Neuronal stem cell (in vitro differentiated cells): Measurements from ENCODE around the gene KLF7.

Experiments used
- DNase-seq: peaks from one replicate; pipeline ENCODE4 v3.0.0-alpha.2; 2013; ENCODE audit warnings: low spot score
- H2AFZ ChIP-seq: one replicate; pipeline ENCODE4 v1.6.1; 2013; ENCODE audit warnings: mild to moderate bottlenecking, low read length, inconsistent platforms
- H2AK5ac ChIP-seq: 2 replicates; pipeline ENCODE4 v1.6.1; 2013; ENCODE audit warnings: low read depth, mild to moderate bottlenecking, inconsistent platforms, low read length, moderate library complexity, mixed read lengths
- H2BK120ac ChIP-seq: 2 replicates; pipeline ENCODE4 v1.6.1; 2013; ENCODE audit warnings: low read depth, mild to moderate bottlenecking, inconsistent platforms, low read length, moderate library complexity, mixed read lengths
- H2BK12ac ChIP-seq: one replicate; pipeline ENCODE4 v1.6.1; 2013; ENCODE audit warnings: low read length, inconsistent platforms
- H2BK15ac ChIP-seq: 2 replicates; pipeline ENCODE4 v1.6.1; 2013; ENCODE audit warnings: mild to moderate bottlenecking, low read length, inconsistent platforms, mixed read lengths
- H2BK5ac ChIP-seq: one replicate; pipeline ENCODE4 v1.6.1; 2013; ENCODE audit warnings: inconsistent platforms, mild to moderate bottlenecking, low read length, moderate library complexity
- H3K14ac ChIP-seq: one replicate; pipeline ENCODE4 v1.6.1; 2013; ENCODE audit warnings: low read length, inconsistent platforms
- H3K18ac ChIP-seq: 2 replicates; pipeline ENCODE4 v1.6.1; 2013; ENCODE audit warnings: low read length, inconsistent platforms
- H3K23ac ChIP-seq: 2 replicates; pipeline ENCODE4 v1.6.1; 2013; ENCODE audit warnings: low read depth, mild to moderate bottlenecking, mixed read lengths, low read length, inconsistent platforms; ENCODE audit not compliant: poor library complexity
- H3K27ac ChIP-seq: replicated peaks from 3 replicates; pipeline ENCODE4 v1.5.1; 2013; ENCODE audit warnings: low read length, inconsistent platforms
- H3K27me3 ChIP-seq, 3 experiments: 2 replicates each; pipeline ENCODE4 v1.6.1; 2013; ENCODE audit warnings: low read length in 3 of 3, mild to moderate bottlenecking in 2 of 3, inconsistent platforms in 1 of 3, low read depth in 1 of 3, mixed read lengths in 1 of 3, moderate library complexity in 1 of 3; ENCODE audit not compliant: control insufficient read depth in 3 of 3, insufficient read depth in 3 of 3
- H3K36me3 ChIP-seq, 2 donors: replicated peaks in 1 of 2; 2 replicates each; pipeline ENCODE4 v1.6.1; 2013; ENCODE audit warnings: low read length in 2 of 2; ENCODE audit not compliant: control insufficient read depth in 2 of 2, insufficient read depth in 2 of 2
- H3K4ac ChIP-seq: 2 replicates; pipeline ENCODE4 v1.6.1; 2013; ENCODE audit warnings: inconsistent platforms, mild to moderate bottlenecking, low read length, moderate library complexity
- H3K4me1 ChIP-seq, 2 donors: 1 replicate in 1 of 2; 2 replicates in 1 of 2; pipeline ENCODE4 v1.6.1; 2013; ENCODE audit warnings: low read length in 2 of 2, low read depth in 1 of 2; ENCODE audit not compliant: control insufficient read depth in 2 of 2, insufficient read depth in 1 of 2
- H3K4me2 ChIP-seq: one replicate; pipeline ENCODE4 v1.6.1; 2013; ENCODE audit warnings: mild to moderate bottlenecking, low read length, inconsistent platforms; ENCODE audit not compliant: insufficient read depth, poor library complexity, severe bottlenecking
- H3K4me3 ChIP-seq, 2 donors: 2 replicates each; pipeline ENCODE4 v1.5.1; 2013; ENCODE audit warnings: low read length in 2 of 2, mild to moderate bottlenecking in 2 of 2, inconsistent platforms in 1 of 2, moderate library complexity in 1 of 2
- H3K79me1 ChIP-seq: one replicate; pipeline ENCODE4 v1.6.1; 2013; ENCODE audit warnings: low read depth, mild to moderate bottlenecking, inconsistent platforms, low read length, moderate library complexity
- H3K9ac ChIP-seq: one replicate; pipeline ENCODE4 v1.6.1; 2013; ENCODE audit warnings: mild to moderate bottlenecking, low read depth, low read length, inconsistent platforms; ENCODE audit not compliant: poor library complexity
- H3K9me3 ChIP-seq, 2 donors: replicated peaks in 1 of 2; 2 replicates each; pipeline versions ENCODE3 to v1.6.1; 2013; ENCODE audit warnings: low read length in 2 of 2, mild to moderate bottlenecking in 2 of 2, inconsistent platforms in 1 of 2, low read depth in 1 of 2, mixed read lengths in 1 of 2, moderate library complexity in 1 of 2; ENCODE audit not compliant: control insufficient read depth in 2 of 2, insufficient read depth in 1 of 2
- H4K8ac ChIP-seq: one replicate; pipeline ENCODE4 v1.6.1; 2013; ENCODE audit warnings: low read depth, mild to moderate bottlenecking, inconsistent platforms, low read length, moderate library complexity
- H4K91ac ChIP-seq: one replicate; pipeline ENCODE4 v1.6.1; 2013; ENCODE audit warnings: low read length, low read depth, mild to moderate bottlenecking, inconsistent platforms; ENCODE audit not compliant: poor library complexity
- WGBS, 2 donors: extraction: QIAGEN DNeasy Blood & Tissue Kit; methylation state at CpG; one replicate each; pipeline ENCODE4 v1.1.7; 2013; ENCODE audit warnings: missing lambda C conversion rate in 2 of 2, mixed read lengths in 1 of 2; ENCODE audit not compliant: insufficient read length in 2 of 2, insufficient replicate concordance in 1 of 2; ENCODE audit errors: extremely low coverage in 2 of 2; 5-methylcytosine and 5-hydroxymethylcytosine counted together

KLF7 gene

DNA sequence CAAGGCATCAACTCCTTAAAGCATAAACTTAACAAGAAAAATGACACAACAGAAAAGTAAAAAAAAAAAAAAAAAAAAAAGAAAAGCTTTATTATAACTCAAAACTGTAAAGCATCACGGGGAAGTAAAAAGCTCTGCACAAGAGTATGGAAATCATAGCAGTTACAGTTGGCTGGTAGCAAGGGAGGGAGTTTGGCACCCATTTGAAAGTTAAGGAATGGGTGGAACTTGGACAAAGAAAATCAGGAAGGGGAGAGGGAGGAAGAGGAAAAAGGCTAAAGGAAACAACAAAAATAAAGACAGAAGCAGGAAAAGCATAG, 8.6 kb downstream of the KLF7 start:
- H3K18ac ChIP-seq: no peak overlapping the region
- H2AK5ac ChIP-seq: no peak overlapping the region
- H3K4me2 ChIP-seq: no peak overlapping the region
- H3K9ac ChIP-seq: no peak overlapping the region
- H3K9me3 ChIP-seq: no peaks in the 10 kb centered on the region
- no peak overlapping the region for H2BK15ac ChIP-seq
- H3K27me3 ChIP-seq: no peaks in the 10 kb centered on the region
- no peak overlapping the region for H2BK120ac ChIP-seq
- no peak overlapping the region for H2BK5ac ChIP-seq
- H3K23ac ChIP-seq: no peak overlapping the region
- no peak overlapping the region for H3K27ac ChIP-seq
- H3K79me1 ChIP-seq: no peaks in the 10 kb centered on the region
- no peak overlapping the region for H3K4me3 ChIP-seq
- no CpG with 5 or more reads among the region's 1 CpG for WGBS, 2 donors
- H3K14ac ChIP-seq: no peak overlapping the region
- no peak overlapping the region for H4K91ac ChIP-seq
- H3K4ac ChIP-seq: no peak overlapping the region
- peaks cover 0 to 5% of the 10 kb centered on the region in 2 donors for H3K36me3 ChIP-seq
- no peak overlapping the region for H2BK12ac ChIP-seq
- H2AFZ ChIP-seq: no peak overlapping the region
- no peak for DNase-seq
- no peak overlapping the region for H4K8ac ChIP-seq
- H3K4me1 ChIP-seq: peaks cover 17 to 49% of the 10 kb centered on the region in 2 donors

DNA sequence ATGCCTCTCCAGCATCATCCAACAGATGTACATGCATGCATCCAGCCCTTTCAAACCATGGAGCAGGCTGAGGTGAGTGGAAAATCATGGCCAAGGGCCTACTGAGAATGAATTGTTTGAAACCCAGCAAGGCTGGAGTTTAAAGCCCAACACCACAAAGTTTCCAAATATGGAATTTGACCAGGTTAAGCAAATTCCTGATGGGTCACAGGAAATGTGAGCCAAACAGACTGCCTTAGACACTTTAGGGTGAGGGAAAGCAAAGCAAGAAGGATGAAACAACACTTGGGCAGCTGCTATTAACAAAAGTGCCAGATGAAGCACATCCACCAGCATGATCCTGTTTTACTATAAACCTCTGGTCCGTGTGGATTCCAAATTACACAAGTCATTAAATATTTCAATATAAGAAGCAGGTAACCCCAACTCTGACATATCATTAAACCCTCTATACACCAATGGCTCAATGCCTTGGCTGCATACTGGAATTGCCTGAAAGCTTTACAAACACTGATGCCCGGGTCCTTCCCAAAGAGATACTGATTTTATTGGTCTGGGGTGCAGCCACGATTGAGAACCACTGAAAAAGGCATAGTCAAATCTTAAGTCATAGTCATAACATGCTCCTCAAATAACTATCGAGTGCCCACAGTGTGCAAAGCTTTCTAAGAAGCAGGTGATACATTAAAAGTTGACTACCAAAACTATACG, 9.1 kb downstream of the KLF7 start:
- Histone ChIP-seq H2AK5ac (no peak overlapping the region), H3K18ac (no peak overlapping the region), H2BK5ac (no peak overlapping the region), H3K14ac (no peak overlapping the region), H3K27ac (no peak overlapping the region), H2BK12ac (no peak overlapping the region), H3K27me3 (no peaks in the 10 kb centered on the region), H2AFZ (no peak overlapping the region), H4K91ac (no peak overlapping the region), H3K9me3 (no peaks in the 10 kb centered on the region), H3K4ac (no peak overlapping the region), H2BK15ac (no peak overlapping the region), H4K8ac (no peak overlapping the region), H3K4me3 (no peak overlapping the region), H3K4me2 (no peak overlapping the region), H2BK120ac (no peak overlapping the region), H3K79me1 (no peaks in the 10 kb centered on the region), H3K36me3 (peaks cover 0 to 5% of the 10 kb centered on the region in 2 donors), H3K4me1 (peaks cover 17 to 49% of the 10 kb centered on the region in 2 donors), H3K23ac (no peak overlapping the region), H3K9ac (no peak overlapping the region)
- WGBS, 2 donors: no CpG with 5 or more reads among the region's 5 CpGs
- DNase-seq: no peak

DNA sequence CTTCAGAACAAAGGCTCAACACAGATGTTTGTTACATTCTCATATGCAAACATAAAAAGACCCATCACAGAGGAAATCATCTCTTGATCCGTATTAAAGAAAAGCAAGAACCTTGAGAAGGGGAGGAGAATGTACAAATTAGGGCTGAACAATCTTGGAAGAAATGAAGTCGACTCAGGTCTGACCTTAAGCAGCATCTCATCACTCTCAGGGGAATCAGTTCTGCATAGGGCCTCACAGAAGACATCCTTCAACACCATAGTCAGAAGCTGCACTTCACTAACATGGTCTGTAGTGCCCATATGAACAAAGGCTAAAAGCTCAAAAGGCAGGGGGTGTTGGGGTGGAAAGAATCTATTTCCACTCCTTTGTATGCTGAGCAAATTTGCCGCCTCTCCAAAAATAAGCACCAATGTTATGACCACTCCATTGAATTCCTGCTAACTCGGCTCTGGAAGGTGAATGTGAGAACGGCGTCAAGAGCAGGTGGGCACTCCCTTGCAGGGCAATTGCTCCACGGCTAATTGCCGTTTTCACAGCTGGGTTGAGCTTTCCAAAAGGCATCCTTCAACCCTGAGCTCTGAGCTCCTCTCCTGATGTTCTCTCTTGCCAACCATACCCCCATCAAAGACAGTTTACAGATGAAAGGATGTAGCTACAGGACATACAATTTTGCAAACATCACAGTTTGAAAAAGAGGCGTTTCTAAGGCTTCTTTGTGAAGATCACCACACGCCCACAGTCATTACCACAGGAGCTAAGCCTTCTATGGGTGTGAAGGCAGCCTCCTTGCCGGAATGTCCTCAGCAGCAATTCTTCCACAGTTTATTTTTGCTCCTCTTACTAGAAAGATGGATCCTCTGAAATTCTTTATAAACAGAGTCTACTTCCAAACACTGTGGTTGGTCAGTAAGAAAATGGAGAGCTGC, 10.0 kb downstream of the KLF7 start:
- H2AFZ ChIP-seq: no peak overlapping the region
- no peaks in the 10 kb centered on the region for H3K27me3 ChIP-seq
- no peak for DNase-seq
- H2AK5ac ChIP-seq: no peak overlapping the region
- H3K18ac ChIP-seq: no peak overlapping the region
- H4K8ac ChIP-seq: no peak overlapping the region
- no peak overlapping the region for H3K14ac ChIP-seq
- H2BK12ac ChIP-seq: no peak overlapping the region
- no peaks in the 10 kb centered on the region for H3K9me3 ChIP-seq
- H3K9ac ChIP-seq: no peak overlapping the region
- no peak overlapping the region for H2BK15ac ChIP-seq
- H3K79me1 ChIP-seq: no peaks in the 10 kb centered on the region
- peaks cover 19 to 47% of the 10 kb centered on the region in 2 donors for H3K4me1 ChIP-seq
- H4K91ac ChIP-seq: no peak overlapping the region
- H3K36me3 ChIP-seq: peaks cover 0 to 5% of the 10 kb centered on the region in 2 donors
- no peak overlapping the region for H3K4ac ChIP-seq
- no peak overlapping the region for H3K4me2 ChIP-seq
- H3K23ac ChIP-seq: no peak overlapping the region
- no peak overlapping the region for H2BK5ac ChIP-seq
- no CpG with 5 or more reads among the region's 11 CpGs for WGBS, 2 donors
- H2BK120ac ChIP-seq: no peak overlapping the region
- H3K27ac ChIP-seq: no peak overlapping the region
- no peak overlapping the region for H3K4me3 ChIP-seq
